Ishikawa (cell line): ENCODE results near the gene CRY1.

ENCODE experiments used
- CEBPB ChIP-seq: IDR thresholded peaks from 2 replicates; pipeline ENCODE4 v1.6.1; 2012
- CREB1 ChIP-seq: IDR thresholded peaks from 2 replicates; pipeline ENCODE4 v1.6.1; 2012; ENCODE audit warnings: low read depth
- EGR1 ChIP-seq: IDR thresholded peaks from 2 replicates; pipeline ENCODE4 v1.6.1; 2012
- EP300 ChIP-seq: IDR thresholded peaks from 2 replicates; pipeline ENCODE4 v1.6.1; 2012; ENCODE audit warnings: borderline replicate concordance
- FOXM1 ChIP-seq: IDR thresholded peaks from 2 replicates; pipeline ENCODE4 v1.6.1; 2012; ENCODE audit warnings: low read depth, borderline replicate concordance
- MAX ChIP-seq: IDR thresholded peaks from 2 replicates; pipeline ENCODE4 v1.6.1; 2012
- NFIC ChIP-seq: IDR thresholded peaks from 2 replicates; pipeline ENCODE4 v1.6.1; 2012
- RAD21 ChIP-seq: IDR thresholded peaks from 2 replicates; pipeline ENCODE4 v1.6.1; 2012; ENCODE audit warnings: low read depth
- REST ChIP-seq: IDR thresholded peaks from 2 replicates; pipeline ENCODE4 v1.6.1; 2012; ENCODE audit warnings: low read depth, mild to moderate bottlenecking
- TAF1 ChIP-seq: IDR thresholded peaks from 2 replicates; pipeline ENCODE4 v1.6.1; 2012; ENCODE audit warnings: low read depth, mild to moderate bottlenecking
- TCF12 ChIP-seq: IDR thresholded peaks from 2 replicates; pipeline ENCODE4 v1.6.1; 2012; ENCODE audit warnings: low read depth
- TEAD4 ChIP-seq: IDR thresholded peaks from 2 replicates; pipeline ENCODE4 v1.6.1; 2012
- YY1 ChIP-seq: IDR thresholded peaks from 2 replicates; pipeline ENCODE4 v1.6.1; 2012; ENCODE audit warnings: low read depth
- ZBTB7A ChIP-seq: IDR thresholded peaks from 2 replicates; pipeline ENCODE4 v1.6.1; 2012; ENCODE audit warnings: low read depth
- TF ChIP-seq, protein P1 (sequence below): IDR thresholded peaks from 2 replicates; pipeline ENCODE4 v1.6.1; 2012

Gene CRY1

GRCh38 chr12:106960443-106960842 is 132.9 kb downstream of the CRY1 start:
- TF ChIP-seq RAD21: no peak
- no peak for TF ChIP-seq EP300
- no peak for TF ChIP-seq TAF1
- TF ChIP-seq NFIC: no peak
- TF ChIP-seq YY1: no peak
- no peak for TF ChIP-seq TCF12
- no peak for TF ChIP-seq FOXM1

DNA sequence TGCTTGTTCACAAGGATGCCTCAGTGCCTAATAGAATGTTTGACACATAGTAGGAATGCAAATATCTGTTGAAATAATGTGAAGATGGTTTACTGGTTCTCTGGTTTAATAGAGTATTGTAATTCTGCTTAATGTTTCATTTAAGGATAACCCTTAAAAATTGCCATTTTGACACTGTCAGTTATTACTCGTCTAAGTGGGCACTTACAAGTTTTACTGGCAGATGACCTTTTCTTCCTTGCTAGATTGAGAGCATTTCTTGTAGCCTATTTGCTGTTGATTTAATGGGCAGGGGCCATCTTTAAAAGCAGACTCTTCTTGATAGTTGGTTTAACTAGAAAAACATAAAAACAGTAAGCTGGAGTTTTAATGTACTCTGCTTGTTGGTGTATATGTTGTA is 135.8 kb downstream of the CRY1 start:
- no peak for TF ChIP-seq MAX
- no peak for TF ChIP-seq TCF12

GRCh38 chr12:106956048-106956578 is 137.2 kb downstream of the CRY1 start:
- TF ChIP-seq ZBTB7A (0 out of 2 replicates have a peak, but pooled peaks have one; percentile 5), REST (no peak), NFIC (peak; percentile 53), MAX (peak; percentile 21; the same call in 1 of the 2 replicates), TEAD4 (no peak), FOXM1 (no peak), EP300 (no peak), EGR1 (no peak), RAD21 (no peak)

GRCh38 chr12:106955377-106956047 is 137.8 kb downstream of the CRY1 start, which contains the start of gene TMEM263:
TMEM263 (plus strand) TSS chr12:106955907; CDS start chr12:106967117, 11,210 bp downstream.
- TF ChIP-seq EP300 (no peak), ZBTB7A (peak; percentile 93), TAF1 (peak; percentile 86), YY1 (0 out of 2 replicates have a peak, but pooled peaks have one; percentile 25), MAX (peak; percentile 70), FOXM1 (no peak), RAD21 (no peak), REST (no peak), CREB1 (0 out of 2 replicates have a peak, but pooled peaks have one; percentile 18), TEAD4 (no peak), EGR1 (peak; percentile 69), CEBPB (no peak), TCF12 (peak; percentile 32; the same call in 1 of the 2 replicates)
- TF ChIP-seq, protein P1, sequence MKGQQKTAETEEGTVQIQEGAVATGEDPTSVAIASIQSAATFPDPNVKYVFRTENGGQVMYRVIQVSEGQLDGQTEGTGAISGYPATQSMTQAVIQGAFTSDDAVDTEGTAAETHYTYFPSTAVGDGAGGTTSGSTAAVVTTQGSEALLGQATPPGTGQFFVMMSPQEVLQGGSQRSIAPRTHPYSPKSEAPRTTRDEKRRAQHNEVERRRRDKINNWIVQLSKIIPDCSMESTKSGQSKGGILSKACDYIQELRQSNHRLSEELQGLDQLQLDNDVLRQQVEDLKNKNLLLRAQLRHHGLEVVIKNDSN: no peak

GRCh38 chr12:106954462-106955376 is 138.6 kb downstream of the CRY1 start:
- no peak for TF ChIP-seq YY1
- no peak for TF ChIP-seq CREB1
- no peak for TF ChIP-seq TEAD4
- no peak for TF ChIP-seq CEBPB
- TF ChIP-seq, protein P1: no peak
- TF ChIP-seq RAD21: no peak
- no peak for TF ChIP-seq NFIC
- TF ChIP-seq ZBTB7A: no peak
- TF ChIP-seq EP300: no peak
- TF ChIP-seq REST: no peak
- no peak for TF ChIP-seq EGR1
- no peak for TF ChIP-seq MAX
- no peak for TF ChIP-seq TCF12
- no peak for TF ChIP-seq TAF1
- no peak for TF ChIP-seq FOXM1
